ENCODE measurements around the gene ELAVL3.

GRCh38 chr19:11416346-11417052, 64.3 kb downstream of the ELAVL3 start:
- TF ChIP-seq TAF1 (IDR thresholded peaks at IDR 0.05; ENCODE audit: borderline replicate concordance, low read depth, low read length), result no peak
- TF ChIP-seq POLR2A (IDR thresholded peaks at IDR 0.05; ENCODE audit: low read depth, low read length), result no peak
- TF ChIP-seq POLR2AphosphoS5 (IDR thresholded peaks at IDR 0.05; ENCODE audit: low read depth, low read length), result no peak

Measured in GM12892 (cell line).